ENCODE results near the gene UCN.

- TF ChIP-seq EZH2phosphoT487 (IDR thresholded peaks at IDR 0.05; ENCODE audit: low read depth) (no peak), CTCF (IDR thresholded peaks at IDR 0.05; ENCODE audit: low read depth, low read length) (no peak)
Observed at GRCh38 chr2:27308359-27308881, at the start of gene UCN.
